LNCAP (cell line): ENCODE data around the gene HOXB3.

Experiments used
- CTCF ChIP-seq: fragments of 450-650 bp; IDR thresholded peaks from 2 replicates; pipeline ENCODE4 v1.5.1; 2017; ENCODE audit warnings: mild to moderate bottlenecking

HOXB3 gene

GRCh38 chr17:48612456-48612853 is 22.4 kb upstream of the HOXB3 start:
- no peak for TF ChIP-seq CTCF

GRCh38 chr17:48611681-48612455 is 21.8 kb upstream of the HOXB3 start:
- no peak for TF ChIP-seq CTCF

DNA sequence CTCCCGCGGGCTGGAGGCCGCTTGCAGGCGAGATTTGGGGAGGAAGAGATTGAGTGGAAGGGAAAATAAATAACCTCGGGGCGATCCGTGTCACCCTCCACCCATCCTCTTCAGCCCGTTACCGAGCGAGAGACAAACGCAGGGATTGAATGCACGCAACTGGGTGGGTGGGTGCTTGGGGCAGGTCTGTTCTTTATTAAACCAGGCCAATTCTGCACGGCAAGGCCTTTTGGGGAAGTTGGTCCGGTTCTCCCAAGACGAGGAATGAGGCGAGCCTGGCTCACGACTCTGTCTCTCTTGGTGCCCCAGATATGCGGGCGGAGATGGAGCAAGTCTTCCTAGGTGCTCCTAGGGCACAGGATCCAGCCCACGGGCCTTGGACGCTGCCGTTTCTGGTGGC is 21.2 kb upstream of the HOXB3 start:
- TF ChIP-seq CTCF: no peak

DNA sequence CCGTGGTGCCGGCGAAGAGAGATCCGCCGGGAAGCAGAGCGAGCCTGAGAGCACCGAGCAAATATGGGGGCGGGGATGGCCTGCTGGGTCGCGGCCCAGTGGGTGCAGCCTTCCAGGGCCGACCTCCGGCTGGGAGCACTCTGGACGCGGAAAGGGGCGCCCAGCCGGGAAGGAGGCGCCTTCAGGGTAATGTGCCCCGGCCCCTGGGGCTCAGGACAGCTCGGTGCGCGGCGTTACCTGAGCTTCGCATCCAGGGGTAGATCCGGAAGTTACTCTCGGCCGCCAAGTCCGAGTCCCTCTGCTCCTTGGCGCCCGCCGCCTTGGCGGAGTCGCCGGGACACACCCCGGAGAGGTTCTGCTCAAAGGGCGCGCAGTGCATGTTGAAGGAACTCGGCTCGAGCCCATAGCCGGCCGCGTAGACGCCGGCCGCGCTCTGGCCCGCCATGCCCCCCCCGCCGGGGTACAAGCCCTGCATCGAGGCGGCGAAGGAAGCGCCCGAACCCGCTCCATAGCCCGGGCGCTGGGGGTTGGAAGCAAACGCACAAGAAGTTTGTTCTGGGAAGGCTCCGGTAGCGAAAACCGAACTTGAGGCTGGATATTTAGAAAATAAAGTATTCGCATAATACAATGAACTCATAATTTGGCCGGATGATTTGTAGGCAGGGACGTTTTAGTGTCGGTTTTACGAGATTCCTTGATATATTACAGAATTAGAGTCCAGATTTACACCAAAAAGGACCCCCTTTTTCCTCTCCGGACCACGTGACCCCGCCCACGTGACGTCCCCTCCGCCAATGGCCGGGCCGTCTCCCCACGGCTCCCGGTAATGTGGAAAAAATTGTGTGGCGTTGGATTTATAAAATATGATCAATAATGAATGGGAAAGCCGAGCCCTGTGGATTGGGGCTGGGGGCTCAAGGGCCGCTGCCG is 20.5 kb upstream of the HOXB3 start, which contains the start of gene HOXB7:
TSS of gene HOXB7 (minus strand) at position 736 of the 930 bp plus-strand sequence. CDS start at position 637, 99 bp downstream.
- TF ChIP-seq CTCF: no peak

- no peak for TF ChIP-seq CTCF
Measured at GRCh38 chr17:48609759-48610281, 19.8 kb upstream of the HOXB3 start.

GRCh38 chr17:48609033-48609432 is 19.0 kb upstream of the HOXB3 start:
- no peak for TF ChIP-seq CTCF

- TF ChIP-seq CTCF: no peak
Measured at GRCh38 chr17:48608494-48608834, 18.4 kb upstream of the HOXB3 start.
